K562 (cell line): Measurements from ENCODE around the gene USP5. TPM values are rescaled to one million over a fixed set of nuclear protein-coding genes. Genes with fewer than 3 reads are reported as not detected.

ENCODE experiments used
- CBX8 ChIP-seq: fragments of 200-600 bp; sonication (generic); IDR thresholded peaks from 2 replicates; pipeline ENCODE4 v1.6.1; 2012; ENCODE audit warnings: borderline replicate concordance, mixed run types, low read depth, mild to moderate bottlenecking, moderate library complexity, mixed read lengths, low read length, control low read depth, inconsistent platforms; ENCODE audit not compliant: poor library complexity, severe bottlenecking; ENCODE audit errors: extremely low read depth
- KDM2B ChIP-seq: fragments of 250-450 bp; sonication (Bioruptor Pico); IDR thresholded peaks from 2 replicates; pipeline ENCODE4 v1.8.0; 2021; ENCODE audit warnings: mild to moderate bottlenecking, moderate library complexity
- MAFK ChIP-seq: IDR thresholded peaks from 2 replicates; pipeline ENCODE4 v1.6.1; 2011; ENCODE audit warnings: low read length, improper control_type of control experiment
- MBD1 ChIP-seq: fragments of 250-450 bp; sonication (Bioruptor Pico); IDR thresholded peaks from 2 replicates; pipeline ENCODE4 v1.8.0; 2022; ENCODE audit warnings: inconsistent platforms
- MYC ChIP-seq, 2 experiments: fragments of 250-450 bp in 1 of 2; sonication (Bioruptor Pico) in 1 of 2; IDR thresholded peaks; 2 replicates each; pipeline versions ENCODE4 v1.5.1 to v1.6.1; 2012 to 2021; ENCODE audit warnings: low read depth in 2 of 2, borderline replicate concordance in 1 of 2, improper control_type of control experiment in 1 of 2, low read length in 1 of 2, mild to moderate bottlenecking in 1 of 2, moderate library complexity in 1 of 2
- PPARD ChIP-seq: fragments of 250-450 bp; sonication (Bioruptor Pico); IDR thresholded peaks from 2 replicates; pipeline ENCODE4 v1.8.0; 2022; ENCODE audit warnings: inconsistent platforms, mild to moderate bottlenecking, moderate library complexity
- RBFOX2 ChIP-seq: fragments of 200-400 bp; formaldehyde crosslinking; IDR thresholded peaks from 2 replicates; pipeline ENCODE4 v1.6.1; 2017; ENCODE audit warnings: low read depth, mild to moderate bottlenecking, low read length, moderate library complexity
- THRB ChIP-seq: fragments of 450-650 bp; formaldehyde crosslinking; conservative IDR thresholded peaks from 2 replicates; pipeline ENCODE4 v1.4.0; 2022; ENCODE audit warnings: mild to moderate bottlenecking, missing genetic modification characterization
- ZHX1 ChIP-seq: fragments of 150-350 bp; conservative IDR thresholded peaks from 2 replicates; pipeline ENCODE4 v1.6.1; 2014; ENCODE audit warnings: low read length
- ZNF644 ChIP-seq: fragments of 200-800 bp; sonication (Bioruptor generic); IDR thresholded peaks from 2 replicates; pipeline ENCODE4 v1.6.1; 2016; ENCODE audit warnings: low read depth, missing genetic modification characterization, missing compliant biosample characterization
- polyA plus RNA-seq, 8 experiments: library from polyadenylated mRNA; depleted of rRNA in 4 of 8; stranded (reverse) in 5 of 8; unstranded in 3 of 8; fragments of >200 nt; fragmentation: Nextera tagmentation in 2 of 8; fragmentation: Illumina TruSeq in 1 of 8; extraction: Ambion mirVana in 2 of 8; extraction: Trizol in 1 of 8; gene quantifications; 2 replicates each; pipeline versions ENCODE4 v1.2.1 to v1.2.3, GENCODE V29; 2011 to 2014; ENCODE audit warnings: inconsistent platforms in 1 of 8, missing spikeins in 1 of 8
- total RNA-seq, 7 experiments: library from RNA; depleted of rRNA in 6 of 7; stranded (reverse); fragments of >200 nt in 6 of 7; fragmentation: Illumina TruSeq in 2 of 7; extraction: Trizol in 2 of 7; gene quantifications; 2 replicates each; pipeline versions ENCODE4 v1.2.1 to v1.2.3, GENCODE V29; 2011 to 2021; ENCODE audit warnings: low replicate concordance in 1 of 7
- TF ChIP-seq, protein P1 (sequence below), 3 experiments: fragments of 200-800 bp in 1 of 3; fragments of 250-450 bp in 1 of 3; fragments of 450-650 bp in 1 of 3; sonication (Bioruptor Pico) in 1 of 3; sonication (Bioruptor generic) in 1 of 3; formaldehyde crosslinking in 1 of 3; IDR thresholded peaks; 2 replicates each; pipeline versions ENCODE4 v1.6.1 to v1.8.0; 2016 to 2022; ENCODE audit warnings: mild to moderate bottlenecking in 2 of 3, missing genetic modification characterization in 2 of 3, missing compliant biosample characterization in 1 of 3, moderate library complexity in 1 of 3
- TF ChIP-seq, protein P2 (sequence below): sonication (generic); formaldehyde crosslinking; IDR thresholded peaks from 2 replicates; pipeline ENCODE4 v1.8.1; 2023; ENCODE audit warnings: mild to moderate bottlenecking, missing genetic modification reagents

Gene USP5
- total and polyA plus RNA-seq, 9 of the 15 experiments (the other 6 are each of a cell fraction or from before 2014, with no cell fraction given): 1.4 to 107 (median 48.6) TPM

DNA sequence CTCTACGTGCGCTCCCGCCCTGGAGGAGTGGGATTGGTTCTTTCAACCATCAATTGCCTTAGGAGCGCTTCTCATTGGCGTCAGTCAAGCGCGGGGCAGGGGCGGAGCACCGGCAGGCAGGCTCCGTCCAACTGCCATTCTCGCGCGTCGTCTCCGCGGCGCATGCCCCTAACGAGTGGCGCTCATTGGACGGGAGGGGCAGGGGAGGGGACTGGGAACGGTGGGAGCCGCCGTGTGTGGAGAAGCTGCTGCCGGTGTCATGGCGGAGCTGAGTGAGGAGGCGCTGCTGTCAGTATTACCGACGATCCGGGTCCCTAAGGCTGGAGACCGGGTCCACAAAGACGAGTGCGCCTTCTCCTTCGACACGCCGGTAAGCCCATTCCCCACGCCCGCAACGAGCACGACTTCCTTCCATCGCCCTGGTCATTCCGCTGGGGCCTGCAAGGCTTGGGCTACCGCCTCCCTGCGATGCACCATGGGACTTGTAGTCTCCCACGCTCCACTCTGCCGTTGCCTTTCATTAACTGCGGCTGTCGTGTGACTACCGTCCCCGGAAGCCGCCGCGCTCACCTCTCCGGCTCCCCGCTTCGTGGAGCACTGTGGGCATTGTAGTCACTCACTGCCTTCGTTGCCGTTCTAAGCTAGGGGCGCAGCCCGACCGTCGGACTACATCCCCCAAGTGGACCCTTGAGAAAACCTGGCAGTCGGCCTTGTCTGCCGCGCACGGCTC is at the start of gene USP5 (continued):
- TF ChIP-seq ZNF644 (tag): peak; percentile 99
- peak; percentile 80; the same call in 1 of the 2 replicates for TF ChIP-seq THRB (CRISPR knock-in tag)
- TF ChIP-seq PPARD (CRISPR knock-in tag): no peak
- TF ChIP-seq MBD1: no peak
- TF ChIP-seq RBFOX2: peak; percentile 81
- 0 out of 2 replicates have a peak, but pooled peaks have one; percentile 60 for TF ChIP-seq ZHX1
- no peak for TF ChIP-seq MAFK
- peak; percentile 53; the same call in 1 of the 2 replicates for TF ChIP-seq MYC (IDR thresholded peaks at IDR 0.05; ENCODE audit: low read depth, low read length)
- no peak for TF ChIP-seq MYC (CRISPR knock-in tag; IDR thresholded peaks at IDR 0.05; ENCODE audit: borderline replicate concordance, low read depth)
- no peak for TF ChIP-seq KDM2B (CRISPR knock-in tag)
- TF ChIP-seq, protein P1, sequence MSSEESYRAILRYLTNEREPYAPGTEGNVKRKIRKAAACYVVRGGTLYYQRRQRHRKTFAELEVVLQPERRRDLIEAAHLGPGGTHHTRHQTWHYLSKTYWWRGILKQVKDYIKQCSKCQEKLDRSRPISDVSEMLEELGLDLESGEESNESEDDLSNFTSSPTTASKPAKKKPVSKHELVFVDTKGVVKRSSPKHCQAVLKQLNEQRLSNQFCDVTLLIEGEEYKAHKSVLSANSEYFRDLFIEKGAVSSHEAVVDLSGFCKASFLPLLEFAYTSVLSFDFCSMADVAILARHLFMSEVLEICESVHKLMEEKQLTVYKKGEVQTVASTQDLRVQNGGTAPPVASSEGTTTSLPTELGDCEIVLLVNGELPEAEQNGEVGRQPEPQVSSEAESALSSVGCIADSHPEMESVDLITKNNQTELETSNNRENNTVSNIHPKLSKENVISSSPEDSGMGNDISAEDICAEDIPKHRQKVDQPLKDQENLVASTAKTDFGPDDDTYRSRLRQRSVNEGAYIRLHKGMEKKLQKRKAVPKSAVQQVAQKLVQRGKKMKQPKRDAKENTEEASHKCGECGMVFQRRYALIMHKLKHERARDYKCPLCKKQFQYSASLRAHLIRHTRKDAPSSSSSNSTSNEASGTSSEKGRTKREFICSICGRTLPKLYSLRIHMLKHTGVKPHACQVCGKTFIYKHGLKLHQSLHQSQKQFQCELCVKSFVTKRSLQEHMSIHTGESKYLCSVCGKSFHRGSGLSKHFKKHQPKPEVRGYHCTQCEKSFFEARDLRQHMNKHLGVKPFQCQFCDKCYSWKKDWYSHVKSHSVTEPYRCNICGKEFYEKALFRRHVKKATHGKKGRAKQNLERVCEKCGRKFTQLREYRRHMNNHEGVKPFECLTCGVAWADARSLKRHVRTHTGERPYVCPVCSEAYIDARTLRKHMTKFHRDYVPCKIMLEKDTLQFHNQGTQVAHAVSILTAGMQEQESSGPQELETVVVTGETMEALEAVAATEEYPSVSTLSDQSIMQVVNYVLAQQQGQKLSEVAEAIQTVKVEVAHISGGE (CRISPR knock-in tag; IDR thresholded peaks at IDR 0.05): peak; percentile 80 to 98 (median 82); a peak in 5 of 6 replicates
- TF ChIP-seq CBX8: no peak
- TF ChIP-seq, protein P2, sequence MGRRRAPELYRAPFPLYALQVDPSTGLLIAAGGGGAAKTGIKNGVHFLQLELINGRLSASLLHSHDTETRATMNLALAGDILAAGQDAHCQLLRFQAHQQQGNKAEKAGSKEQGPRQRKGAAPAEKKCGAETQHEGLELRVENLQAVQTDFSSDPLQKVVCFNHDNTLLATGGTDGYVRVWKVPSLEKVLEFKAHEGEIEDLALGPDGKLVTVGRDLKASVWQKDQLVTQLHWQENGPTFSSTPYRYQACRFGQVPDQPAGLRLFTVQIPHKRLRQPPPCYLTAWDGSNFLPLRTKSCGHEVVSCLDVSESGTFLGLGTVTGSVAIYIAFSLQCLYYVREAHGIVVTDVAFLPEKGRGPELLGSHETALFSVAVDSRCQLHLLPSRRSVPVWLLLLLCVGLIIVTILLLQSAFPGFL (CRISPR knock-in tag): no peak
